ENCODE results near the gene MICALL2. TPM values are rescaled to one million over a fixed set of nuclear protein-coding genes. Genes with fewer than 3 reads are reported as not detected.

MICALL2 gene
- total and polyA plus RNA-seq, 2 donors from 2014 or later, result 16.6 to 53.4 TPM

DNA sequence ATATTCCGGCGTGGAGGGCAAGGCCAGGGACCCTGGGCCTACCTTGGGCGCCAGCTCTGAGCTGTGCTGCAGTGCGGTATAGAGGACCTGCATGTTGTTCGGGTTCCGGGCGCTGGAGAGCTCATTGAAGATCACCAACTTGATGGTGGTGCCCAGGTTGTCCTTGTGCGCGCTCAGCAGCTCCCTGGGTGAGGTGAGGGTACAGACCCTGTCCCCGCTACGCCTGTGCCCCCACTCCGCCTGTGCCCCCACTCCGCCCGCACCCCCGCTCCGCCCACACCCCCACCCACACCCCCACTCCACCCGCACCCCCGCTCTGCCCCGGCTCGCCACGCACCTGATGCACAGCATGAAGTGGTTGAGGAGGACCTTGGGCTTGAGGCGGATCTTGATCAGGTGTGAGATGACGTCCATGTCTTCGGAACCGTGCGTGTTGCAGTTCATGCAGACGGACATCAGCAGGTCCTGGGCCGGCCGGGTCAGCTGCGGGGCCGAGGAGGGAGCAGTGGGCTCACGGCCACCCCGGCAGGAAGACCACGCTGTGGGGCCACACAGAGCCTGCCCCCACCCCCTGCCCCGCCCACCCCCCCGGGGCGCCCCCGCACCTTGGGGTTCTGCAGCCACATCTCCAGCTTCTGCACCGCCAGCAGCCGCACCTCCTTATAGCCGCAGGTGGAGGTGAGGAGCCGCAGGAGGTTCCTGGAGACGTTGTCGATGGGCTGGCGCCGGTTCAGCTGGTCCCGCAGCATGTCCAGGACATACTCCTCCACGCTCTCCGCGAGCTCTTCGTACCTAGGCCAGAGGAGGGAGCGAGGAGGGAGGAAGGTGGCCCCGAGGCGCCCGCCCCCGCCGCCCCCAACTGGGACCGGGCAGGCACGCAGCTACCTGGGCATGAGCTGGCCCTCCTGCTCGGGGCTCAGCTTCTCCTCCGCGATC, 39.4 kb upstream of the MICALL2 start:
- H3K27me3 ChIP-seq (ENCODE audit: control insufficient read depth, insufficient read depth, low read length), result no peaks in the 10 kb centered on the region
- H3K9ac ChIP-seq (ENCODE audit: low read length in 3 of 3), result no peak overlapping the region
- TF ChIP-seq, protein P1, sequence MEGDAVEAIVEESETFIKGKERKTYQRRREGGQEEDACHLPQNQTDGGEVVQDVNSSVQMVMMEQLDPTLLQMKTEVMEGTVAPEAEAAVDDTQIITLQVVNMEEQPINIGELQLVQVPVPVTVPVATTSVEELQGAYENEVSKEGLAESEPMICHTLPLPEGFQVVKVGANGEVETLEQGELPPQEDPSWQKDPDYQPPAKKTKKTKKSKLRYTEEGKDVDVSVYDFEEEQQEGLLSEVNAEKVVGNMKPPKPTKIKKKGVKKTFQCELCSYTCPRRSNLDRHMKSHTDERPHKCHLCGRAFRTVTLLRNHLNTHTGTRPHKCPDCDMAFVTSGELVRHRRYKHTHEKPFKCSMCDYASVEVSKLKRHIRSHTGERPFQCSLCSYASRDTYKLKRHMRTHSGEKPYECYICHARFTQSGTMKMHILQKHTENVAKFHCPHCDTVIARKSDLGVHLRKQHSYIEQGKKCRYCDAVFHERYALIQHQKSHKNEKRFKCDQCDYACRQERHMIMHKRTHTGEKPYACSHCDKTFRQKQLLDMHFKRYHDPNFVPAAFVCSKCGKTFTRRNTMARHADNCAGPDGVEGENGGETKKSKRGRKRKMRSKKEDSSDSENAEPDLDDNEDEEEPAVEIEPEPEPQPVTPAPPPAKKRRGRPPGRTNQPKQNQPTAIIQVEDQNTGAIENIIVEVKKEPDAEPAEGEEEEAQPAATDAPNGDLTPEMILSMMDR (IDR thresholded peaks at IDR 0.05; ENCODE audit: borderline replicate concordance, extremely low read depth, insufficient read depth), result no peak
- H3K4me3 ChIP-seq (ENCODE audit: low read length in 3 of 3), result no peak overlapping the region
- H3K9me3 ChIP-seq (ENCODE audit: control insufficient read depth in 2 of 3, insufficient read depth in 1 of 3, low read length in 3 of 3), result no peaks in the 10 kb centered on the region
- H3K4me1 ChIP-seq (ENCODE audit: control insufficient read depth in 2 of 3, insufficient read depth in 2 of 3, low read depth in 1 of 3, low read length in 3 of 3), result peaks cover 0 to 7% (median 5%) of the 10 kb centered on the region in 3 donors
- intact Hi-C loops (cut with DNase I), result no loop called here
- H3K36me3 ChIP-seq (ENCODE audit: control insufficient read depth in 2 of 3, insufficient read depth in 3 of 3, low read length in 3 of 3), result peaks cover 0 to 17% (median 5%) of the 10 kb centered on the region in 3 donors
- FAIRE-seq, result no peak
- peak in 1 of 5 donors; percentile 71 for DNase-seq
- no peak overlapping the region for H3K27ac ChIP-seq (ENCODE audit: low read depth in 2 of 2, low read length in 2 of 2)

- TF ChIP-seq, protein P1 (IDR thresholded peaks at IDR 0.05; ENCODE audit: borderline replicate concordance, extremely low read depth, insufficient read depth), result no peak
- peak in 1 of 5 donors; percentile 61 for DNase-seq
Observed at GRCh38 chr7:1497293-1497927, 38.1 kb upstream of the MICALL2 start.

GRCh38 chr7:1496531-1497292, 37.4 kb upstream of the MICALL2 start:
- DNase-seq (peak in 1 of 5 donors; percentile 71), FAIRE-seq (no peak)
- intact Hi-C loops (cut with DNase I), result no loop called here
- TF ChIP-seq, protein P1 (IDR thresholded peaks at IDR 0.05; ENCODE audit: borderline replicate concordance, extremely low read depth, insufficient read depth), result no peak
- Histone ChIP-seq H3K4me1 (ENCODE audit: control insufficient read depth in 2 of 3, insufficient read depth in 2 of 3, low read depth in 1 of 3, low read length in 3 of 3) (no peaks in the 10 kb centered on the region), H3K9ac (ENCODE audit: low read length in 3 of 3) (no peak overlapping the region), H3K27me3 (ENCODE audit: control insufficient read depth, insufficient read depth, low read length) (no peaks in the 10 kb centered on the region), H3K36me3 (ENCODE audit: control insufficient read depth in 2 of 3, insufficient read depth in 3 of 3, low read length in 3 of 3) (peaks cover 0 to 10% (median 5%) of the 10 kb centered on the region in 3 donors), H3K4me3 (ENCODE audit: low read length in 3 of 3) (no peak overlapping the region), H3K27ac (ENCODE audit: low read depth in 2 of 2, low read length in 2 of 2) (no peak overlapping the region), H3K9me3 (ENCODE audit: control insufficient read depth in 2 of 3, insufficient read depth in 1 of 3, low read length in 3 of 3) (no peaks in the 10 kb centered on the region)

More at GRCh38 chr7:1497293-1497927, 38.1 kb upstream of the MICALL2 start:
- peaks cover 0 to 14% (median 5%) of the 10 kb centered on the region in 3 donors for H3K36me3 ChIP-seq (ENCODE audit: control insufficient read depth in 2 of 3, insufficient read depth in 3 of 3, low read length in 3 of 3)
- H3K9ac ChIP-seq (ENCODE audit: low read length in 3 of 3), result no peak overlapping the region
- H3K9me3 ChIP-seq (ENCODE audit: control insufficient read depth in 2 of 3, insufficient read depth in 1 of 3, low read length in 3 of 3), result no peaks in the 10 kb centered on the region
- no peak for FAIRE-seq
- no peaks in the 10 kb centered on the region for H3K27me3 ChIP-seq (ENCODE audit: control insufficient read depth, insufficient read depth, low read length)
- intact Hi-C loops (cut with DNase I), result no loop called here
- no peaks in the 10 kb centered on the region for H3K4me1 ChIP-seq (ENCODE audit: control insufficient read depth in 2 of 3, insufficient read depth in 2 of 3, low read depth in 1 of 3, low read length in 3 of 3)
- no peak overlapping the region for H3K4me3 ChIP-seq (ENCODE audit: low read length in 3 of 3)
- H3K27ac ChIP-seq (ENCODE audit: low read depth in 2 of 2, low read length in 2 of 2), result no peak overlapping the region
